ENCODE measurements around the gene AHCYL2. TPM values are rescaled to one million over a fixed set of nuclear protein-coding genes. Genes with fewer than 3 reads are reported as not detected.

The AHCYL2 gene
- total RNA-seq, 1 donor from 2014 or later = 19.0 TPM

DNA sequence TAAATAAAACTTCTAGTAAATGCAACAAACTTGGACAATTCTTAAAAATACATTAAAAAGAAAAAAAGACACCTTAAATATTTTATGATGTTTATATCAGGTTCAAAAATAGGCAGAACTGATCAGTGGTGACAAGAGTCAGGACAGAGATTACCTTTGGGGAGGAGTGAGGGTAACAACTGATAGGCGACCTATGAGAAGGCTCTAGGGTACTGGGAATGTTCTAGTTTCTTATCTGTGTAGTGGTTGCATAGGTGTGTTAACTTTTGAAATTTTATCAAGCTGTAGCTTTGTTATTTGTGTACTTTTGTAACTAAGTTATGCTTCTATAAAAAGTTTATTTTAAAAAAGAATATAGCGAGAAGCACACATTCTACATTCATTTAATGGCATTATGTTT, 134.3 kb downstream of the AHCYL2 start:
- H3K27ac Mint-ChIP-seq (ENCODE audit: unreplicated experiment) = no peak overlapping the region
- H3K27me3 Mint-ChIP-seq (ENCODE audit: unreplicated experiment) = no peaks in the 10 kb centered on the region
- TF ChIP-seq, protein P1, sequence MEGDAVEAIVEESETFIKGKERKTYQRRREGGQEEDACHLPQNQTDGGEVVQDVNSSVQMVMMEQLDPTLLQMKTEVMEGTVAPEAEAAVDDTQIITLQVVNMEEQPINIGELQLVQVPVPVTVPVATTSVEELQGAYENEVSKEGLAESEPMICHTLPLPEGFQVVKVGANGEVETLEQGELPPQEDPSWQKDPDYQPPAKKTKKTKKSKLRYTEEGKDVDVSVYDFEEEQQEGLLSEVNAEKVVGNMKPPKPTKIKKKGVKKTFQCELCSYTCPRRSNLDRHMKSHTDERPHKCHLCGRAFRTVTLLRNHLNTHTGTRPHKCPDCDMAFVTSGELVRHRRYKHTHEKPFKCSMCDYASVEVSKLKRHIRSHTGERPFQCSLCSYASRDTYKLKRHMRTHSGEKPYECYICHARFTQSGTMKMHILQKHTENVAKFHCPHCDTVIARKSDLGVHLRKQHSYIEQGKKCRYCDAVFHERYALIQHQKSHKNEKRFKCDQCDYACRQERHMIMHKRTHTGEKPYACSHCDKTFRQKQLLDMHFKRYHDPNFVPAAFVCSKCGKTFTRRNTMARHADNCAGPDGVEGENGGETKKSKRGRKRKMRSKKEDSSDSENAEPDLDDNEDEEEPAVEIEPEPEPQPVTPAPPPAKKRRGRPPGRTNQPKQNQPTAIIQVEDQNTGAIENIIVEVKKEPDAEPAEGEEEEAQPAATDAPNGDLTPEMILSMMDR (IDR thresholded peaks at IDR 0.05) = no peak
- H3K4me1 Mint-ChIP-seq (ENCODE audit: unreplicated experiment) = no peaks in the 10 kb centered on the region
- H3K9me3 Mint-ChIP-seq (ENCODE audit: unreplicated experiment) = no peaks in the 10 kb centered on the region
- no peak for DNase-seq (ENCODE audit: extremely low spot score, unreplicated experiment)
- H3K36me3 Mint-ChIP-seq (ENCODE audit: unreplicated experiment) = no peaks in the 10 kb centered on the region
- H3K4me3 Mint-ChIP-seq (ENCODE audit: unreplicated experiment) = no peak overlapping the region

DNA sequence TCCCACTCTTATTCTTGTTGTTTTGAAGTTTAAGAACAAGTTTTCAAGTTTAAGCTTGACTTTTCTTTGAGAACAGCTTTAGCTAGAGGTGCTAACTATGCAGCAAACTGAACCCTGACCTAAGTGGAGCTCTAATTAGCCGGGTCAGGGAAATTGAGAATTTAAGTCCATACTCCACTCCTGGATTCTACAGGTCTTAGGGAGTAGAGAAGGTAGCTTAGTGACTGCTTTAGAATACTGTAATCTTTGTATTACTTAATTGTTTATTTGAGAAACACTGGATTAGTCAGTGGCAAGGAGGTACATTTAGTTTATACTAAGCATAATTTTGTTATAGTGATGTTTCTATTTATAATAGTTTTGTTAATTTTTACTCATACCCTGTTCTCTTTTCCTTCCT, 134.8 kb downstream of the AHCYL2 start:
- no peaks in the 10 kb centered on the region for H3K9me3 Mint-ChIP-seq (ENCODE audit: unreplicated experiment)
- H3K27ac Mint-ChIP-seq (ENCODE audit: unreplicated experiment) = no peak overlapping the region
- H3K27me3 Mint-ChIP-seq (ENCODE audit: unreplicated experiment) = no peaks in the 10 kb centered on the region

DNA sequence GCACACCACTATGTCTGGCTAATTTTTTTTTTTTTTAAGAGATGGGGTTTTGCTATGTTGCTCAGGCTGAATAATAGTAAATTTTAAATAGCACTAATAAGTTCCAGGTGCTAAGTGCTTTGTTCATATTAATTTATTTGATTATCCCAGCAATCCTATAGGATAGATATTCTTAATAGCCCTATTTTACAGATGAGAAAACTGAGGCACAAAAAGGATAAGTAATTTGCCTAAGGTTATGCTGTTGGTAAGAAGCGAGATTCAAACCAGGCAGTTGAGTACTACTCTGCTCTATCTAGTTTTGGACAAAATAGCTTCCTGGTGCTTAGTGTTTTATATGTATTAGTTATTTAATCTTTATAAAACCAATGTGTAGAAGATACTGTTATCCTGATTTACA, 136.9 kb downstream of the AHCYL2 start:
- no peaks in the 10 kb centered on the region for H3K4me1 Mint-ChIP-seq (ENCODE audit: unreplicated experiment)
- H3K27me3 Mint-ChIP-seq (ENCODE audit: unreplicated experiment) = no peaks in the 10 kb centered on the region
- TF ChIP-seq, protein P1 (IDR thresholded peaks at IDR 0.05) = no peak
- H3K9me3 Mint-ChIP-seq (ENCODE audit: unreplicated experiment) = no peaks in the 10 kb centered on the region
- H3K36me3 Mint-ChIP-seq (ENCODE audit: unreplicated experiment) = no peaks in the 10 kb centered on the region
- DNase-seq (ENCODE audit: extremely low spot score, unreplicated experiment) = no peak
- no peak overlapping the region for H3K4me3 Mint-ChIP-seq (ENCODE audit: unreplicated experiment)
- H3K27ac Mint-ChIP-seq (ENCODE audit: unreplicated experiment) = no peak overlapping the region

More for the DNA sequence above, 134.8 kb downstream of the AHCYL2 start:
- H3K4me3 Mint-ChIP-seq (ENCODE audit: unreplicated experiment) = no peak overlapping the region
- TF ChIP-seq, protein P1 (IDR thresholded peaks at IDR 0.05) = no peak
- H3K4me1 Mint-ChIP-seq (ENCODE audit: unreplicated experiment) = no peaks in the 10 kb centered on the region
- DNase-seq (ENCODE audit: extremely low spot score, unreplicated experiment) = no peak
- H3K36me3 Mint-ChIP-seq (ENCODE audit: unreplicated experiment) = no peaks in the 10 kb centered on the region

DNA sequence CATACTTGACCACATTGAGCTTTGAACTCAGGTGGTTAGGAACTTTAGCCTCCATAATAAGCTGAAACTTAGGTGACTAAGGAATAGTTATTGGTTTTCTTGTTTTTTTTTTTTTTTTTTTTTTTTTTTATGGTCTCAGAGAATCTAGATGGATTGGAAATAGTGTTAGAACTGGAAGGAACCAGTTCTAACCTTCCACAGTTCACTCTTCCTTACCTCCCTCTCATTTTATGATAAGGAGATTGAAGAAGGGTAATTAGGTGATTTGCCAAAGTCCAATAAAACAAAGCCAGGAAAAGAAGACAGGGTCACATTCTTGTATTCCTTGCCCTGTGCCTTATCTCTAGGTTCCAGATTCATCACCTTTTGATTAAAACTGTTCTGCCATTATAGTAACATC, 137.7 kb downstream of the AHCYL2 start:
- Mint-ChIP-seq H3K4me1 (ENCODE audit: unreplicated experiment) (no peaks in the 10 kb centered on the region), H3K27ac (ENCODE audit: unreplicated experiment) (no peak overlapping the region), H3K27me3 (ENCODE audit: unreplicated experiment) (no peaks in the 10 kb centered on the region), H3K4me3 (ENCODE audit: unreplicated experiment) (no peak overlapping the region), H3K36me3 (ENCODE audit: unreplicated experiment) (no peaks in the 10 kb centered on the region), H3K9me3 (ENCODE audit: unreplicated experiment) (no peaks in the 10 kb centered on the region)
- no peak for DNase-seq (ENCODE audit: extremely low spot score, unreplicated experiment)
- TF ChIP-seq, protein P1 (IDR thresholded peaks at IDR 0.05) = no peak

DNA sequence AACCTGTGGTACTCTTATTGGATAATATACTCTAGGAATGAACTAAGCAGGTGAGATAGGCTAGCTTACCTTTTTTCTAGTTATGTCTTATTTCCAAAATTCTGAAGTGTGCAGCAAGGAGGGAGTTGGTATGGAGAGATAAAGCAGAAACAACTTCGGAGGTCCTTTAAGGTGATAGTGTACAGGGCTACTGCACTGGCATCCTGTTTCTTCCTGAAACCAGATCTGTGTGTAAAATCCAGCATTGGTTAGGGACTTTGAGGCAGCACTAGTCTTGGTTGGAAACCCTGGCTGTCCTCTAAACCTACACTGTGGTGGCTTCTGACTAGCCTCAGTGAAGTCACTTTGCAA, 142.5 kb downstream of the AHCYL2 start:
- TF ChIP-seq, protein P1 (IDR thresholded peaks at IDR 0.05) = no peak
- no peak for DNase-seq (ENCODE audit: extremely low spot score, unreplicated experiment)
- H3K36me3 Mint-ChIP-seq (ENCODE audit: unreplicated experiment) = no peaks in the 10 kb centered on the region
- no peak overlapping the region for H3K27ac Mint-ChIP-seq (ENCODE audit: unreplicated experiment)
- H3K9me3 Mint-ChIP-seq (ENCODE audit: unreplicated experiment) = no peaks in the 10 kb centered on the region
- no peaks in the 10 kb centered on the region for H3K27me3 Mint-ChIP-seq (ENCODE audit: unreplicated experiment)
- no peak overlapping the region for H3K4me3 Mint-ChIP-seq (ENCODE audit: unreplicated experiment)
- peaks cover 3% of the 10 kb centered on the region for H3K4me1 Mint-ChIP-seq (ENCODE audit: unreplicated experiment)
